Breast epithelium (tissue), 4 donors: ENCODE data around the gene UBL3. TPM values are rescaled to one million over a fixed set of nuclear protein-coding genes. Genes with fewer than 3 reads are reported as not detected.
A peak's percentile ranks its signal among the peaks of the same experiment; 100 is the strongest.

Experiments
- DNase-seq, 2 donors: peaks; one replicate each; pipeline ENCODE4 v3.0.0-alpha.2; 2019; ENCODE audit warnings: low spot score in 2 of 2
- H3K27ac ChIP-seq, 2 donors: fragments of 200-600 bp; sonication (generic) in 1 of 2; one replicate each; pipeline ENCODE4 v1.5.1; 2016 to 2019; ENCODE audit warnings: mild to moderate bottlenecking in 1 of 2
- H3K27me3 ChIP-seq, 2 donors: fragments of 200-600 bp; sonication (generic) in 1 of 2; one replicate each; pipeline versions ENCODE4 v1.5.1 to v1.6.0; 2017 to 2019; ENCODE audit warnings: control low read depth in 1 of 2, mild to moderate bottlenecking in 1 of 2
- H3K36me3 ChIP-seq: fragments of 200-600 bp; one replicate; pipeline ENCODE4 v1.5.1; 2019
- H3K4me1 ChIP-seq, 2 donors: fragments of 200-600 bp; sonication (generic); one replicate each; pipeline ENCODE4 v1.5.1; 2016 to 2019; ENCODE audit warnings: control low read depth in 1 of 2
- H3K4me3 ChIP-seq, 3 donors: fragments of 200-600 bp; sonication (generic); 1 replicate in 2 of 3; 2 replicates in 1 of 3; pipeline ENCODE4 v1.5.1; 2016 to 2019; ENCODE audit warnings: mild to moderate bottlenecking in 3 of 3, moderate library complexity in 2 of 3
- H3K9me3 ChIP-seq, 2 donors: fragments of 200-600 bp; sonication (generic) in 1 of 2; one replicate each; pipeline ENCODE4 v1.5.1; 2016 to 2019; ENCODE audit warnings: control low read depth in 1 of 2
- CTCF ChIP-seq, 3 donors: fragments of 450-650 bp; IDR thresholded peaks; one replicate each; pipeline ENCODE4 v1.5.1; 2016 to 2017; ENCODE audit warnings: antibody characterized with exemption in 3 of 3, mild to moderate bottlenecking in 3 of 3, moderate library complexity in 3 of 3
- POLR2A ChIP-seq: fragments of 450-650 bp; IDR thresholded peaks from one replicate; pipeline ENCODE4 v1.6.1; 2016; ENCODE audit warnings: antibody characterized with exemption, mild to moderate bottlenecking, moderate library complexity
- POLR2AphosphoS5 ChIP-seq, 3 donors: sonication (generic); formaldehyde crosslinking; IDR thresholded peaks; one replicate each; pipeline ENCODE4 v1.6.1; 2017; ENCODE audit warnings: antibody characterized with exemption in 3 of 3
- intact Hi-C: fragments of 100-400 bp; cut with DNase I; formaldehyde crosslinking; loops from one replicate; pipeline ENCODE4 v1.15.1; 2023; ENCODE audit warnings: low total_unique reads
- total RNA-seq, 3 donors: library from RNA; depleted of rRNA; stranded (reverse); fragments of >200 nt; gene quantifications; one replicate each; pipeline ENCODE4 v1.1.0, GENCODE V29; 2016

UBL3 gene
- total RNA-seq, 3 donors from 2014 or later = 32.4 to 60.7 (median 36.6) TPM

- DNase-seq = peak; percentile 51 to 52
- no peaks in the 10 kb centered on the region for H3K4me1 ChIP-seq
- no peak overlapping the region for H3K4me3 ChIP-seq
- H3K9me3 ChIP-seq = no peaks in the 10 kb centered on the region
- no peaks in the 10 kb centered on the region for H3K27me3 ChIP-seq
- intact Hi-C loops = no loop called here
- no peak for TF ChIP-seq CTCF (IDR thresholded peaks at IDR 0.05)
- TF ChIP-seq POLR2AphosphoS5 (IDR thresholded peaks at IDR 0.05) = peak in 1 of 3 donors; percentile 19
- no peaks in the 10 kb centered on the region for H3K36me3 ChIP-seq
- H3K27ac ChIP-seq = peak overlapping the region; percentile 53 to 59
Measured at GRCh38 chr13:29743201-29743786, 107.1 kb downstream of the UBL3 start.

GRCh38 chr13:29740961-29741360, 109.5 kb downstream of the UBL3 start:
- no peaks in the 10 kb centered on the region for H3K9me3 ChIP-seq
- H3K4me1 ChIP-seq = no peaks in the 10 kb centered on the region
- no peak overlapping the region for H3K27ac ChIP-seq
- DNase-seq = no peak
- intact Hi-C loops = no loop called here
- H3K4me3 ChIP-seq = no peak overlapping the region
- no peaks in the 10 kb centered on the region for H3K36me3 ChIP-seq
- no peaks in the 10 kb centered on the region for H3K27me3 ChIP-seq
- TF ChIP-seq POLR2AphosphoS5 (IDR thresholded peaks at IDR 0.05) (no peak), CTCF (IDR thresholded peaks at IDR 0.05) (no peak), POLR2A (no peak)

GRCh38 chr13:29737061-29737460, 113.4 kb downstream of the UBL3 start:
- no peak for TF ChIP-seq POLR2A
- TF ChIP-seq CTCF (IDR thresholded peaks at IDR 0.05) = no peak
- no peak for TF ChIP-seq POLR2AphosphoS5 (IDR thresholded peaks at IDR 0.05)
- Histone ChIP-seq H3K27me3 (no peaks in the 10 kb centered on the region), H3K9me3 (no peaks in the 10 kb centered on the region), H3K36me3 (no peaks in the 10 kb centered on the region), H3K27ac (no peak overlapping the region), H3K4me1 (no peaks in the 10 kb centered on the region), H3K4me3 (no peak overlapping the region)
- intact Hi-C loops = no loop called here
- no peak for DNase-seq

GRCh38 chr13:29733147-29733611, 117.2 kb downstream of the UBL3 start:
- peak in 1 of 2 donors; percentile 18 for DNase-seq
- no peaks in the 10 kb centered on the region for H3K4me1 ChIP-seq
- H3K27ac ChIP-seq = no peak overlapping the region
- H3K27me3 ChIP-seq = no peaks in the 10 kb centered on the region
- intact Hi-C loops = no loop called here
- no peaks in the 10 kb centered on the region for H3K9me3 ChIP-seq
- TF ChIP-seq CTCF (IDR thresholded peaks at IDR 0.05) (no peak), POLR2AphosphoS5 (IDR thresholded peaks at IDR 0.05) (no peak), POLR2A (no peak)
- H3K4me3 ChIP-seq = no peak overlapping the region
- H3K36me3 ChIP-seq = no peaks in the 10 kb centered on the region

GRCh38 chr13:29730253-29730652, 120.2 kb downstream of the UBL3 start:
- no peaks in the 10 kb centered on the region for H3K36me3 ChIP-seq
- no peaks in the 10 kb centered on the region for H3K27me3 ChIP-seq
- H3K27ac ChIP-seq = no peak overlapping the region
- peaks cover 0 to 6% of the 10 kb centered on the region in 2 donors for H3K9me3 ChIP-seq
- TF ChIP-seq POLR2AphosphoS5 (IDR thresholded peaks at IDR 0.05) (no peak), POLR2A (no peak), CTCF (IDR thresholded peaks at IDR 0.05) (no peak)
- H3K4me1 ChIP-seq = no peaks in the 10 kb centered on the region
- DNase-seq = no peak
- no peak overlapping the region for H3K4me3 ChIP-seq
- intact Hi-C loops = no loop called here
